GM12878 (cell line): Measurements from ENCODE around the gene UAP1L1. TPM values are rescaled to one million over a fixed set of nuclear protein-coding genes. Genes with fewer than 3 reads are reported as not detected.

Source experiments
- BHLHE40 ChIP-seq, 2 experiments: fragments of 450-650 bp in 1 of 2; IDR thresholded peaks; 2 replicates each; pipeline ENCODE4 v1.6.1; 2011 to 2017; ENCODE audit warnings: low read depth in 2 of 2, borderline replicate concordance in 1 of 2, improper control_type of control experiment in 1 of 2, low read length in 1 of 2, mild to moderate bottlenecking in 1 of 2
- CTCF ChIP-seq, 3 experiments: IDR thresholded peaks in 2 of 3; conservative IDR thresholded peaks in 1 of 3; 2 replicates each; pipeline ENCODE4 v1.5.1; 2011; ENCODE audit warnings: low read depth in 3 of 3, low read length in 3 of 3, mild to moderate bottlenecking in 3 of 3, control low read depth in 2 of 3, moderate library complexity in 2 of 3, inconsistent platforms in 1 of 3, mixed read lengths in 1 of 3; ENCODE audit not compliant: control insufficient read depth in 2 of 3, insufficient read depth in 1 of 3; ENCODE audit errors: extremely low read depth in 1 of 3
- MYB ChIP-seq: fragments of 150-350 bp; IDR thresholded peaks from 2 replicates; pipeline ENCODE4 v1.6.1; 2014; ENCODE audit warnings: mild to moderate bottlenecking, low read depth, low read length, borderline replicate concordance
- RB1 ChIP-seq: fragments of 450-650 bp; formaldehyde crosslinking; IDR thresholded peaks from 2 replicates; pipeline ENCODE4 v1.6.1; 2017; ENCODE audit warnings: mild to moderate bottlenecking, borderline replicate concordance
- TBL1XR1 ChIP-seq: IDR thresholded peaks from 2 replicates; pipeline ENCODE4 v1.6.1; 2012; ENCODE audit warnings: low read depth, low read length, improper control_type of control experiment
- ZNF592 ChIP-seq: fragments of 450-650 bp; IDR thresholded peaks from 2 replicates; pipeline ENCODE4 v1.6.1; 2017; ENCODE audit warnings: mild to moderate bottlenecking, moderate library complexity
- polyA plus RNA-seq, 11 experiments: library from polyadenylated mRNA; depleted of rRNA in 4 of 11; unstranded in 6 of 11; stranded (reverse) in 5 of 11; fragments of >200 nt; fragmentation: Nextera tagmentation in 4 of 11; fragmentation: Illumina TruSeq in 1 of 11; extraction: Ambion mirVana in 4 of 11; extraction: Trizol in 1 of 11; gene quantifications; 1 replicate in 1 of 11; 2 replicates in 10 of 11; pipeline versions ENCODE4 v1.2.1 to v1.2.3, GENCODE V29; 2011 to 2016; ENCODE audit warnings: inconsistent platforms in 2 of 11, missing spikeins in 2 of 11, low read depth in 1 of 11
- total RNA-seq, 4 experiments: library from RNA; depleted of rRNA in 3 of 4; stranded (reverse); fragments of >200 nt in 3 of 4; fragmentation: Illumina TruSeq in 1 of 4; extraction: Trizol in 1 of 4; gene quantifications; 2 replicates each; pipeline versions ENCODE4 v1.2.1 to v1.2.3, GENCODE V29; 2013 to 2021

The UAP1L1 gene
- total and polyA plus RNA-seq, 10 of the 15 experiments (the other 5 are each of a cell fraction or from before 2014, with no cell fraction given): 0.29 to 15.7 (median 5.8) TPM

GRCh38 chr9:137116027-137116507 lies 38.8 kb downstream of the UAP1L1 start (continued):
- no peak for TF ChIP-seq MYB
- TF ChIP-seq BHLHE40 (IDR thresholded peaks at IDR 0.05; ENCODE audit: borderline replicate concordance in 1 of 2, low read depth in 2 of 2, low read length in 1 of 2): no peak
- no peak for TF ChIP-seq TBL1XR1
- TF ChIP-seq RB1: no peak
- no peak for TF ChIP-seq CTCF (IDR thresholded peaks at IDR 0.05 in 2 of 3, conservative IDR thresholded peaks at IDR 0.05 in 1 of 3; ENCODE audit: control insufficient read depth in 2 of 3, extremely low read depth in 1 of 3, insufficient read depth in 1 of 3, low read depth in 3 of 3, low read length in 3 of 3)
- no peak for TF ChIP-seq ZNF592
- TF ChIP-seq, all 136 proteins: peak for 0
